Subcutaneous adipose tissue (tissue), 4 donors: Measurements from ENCODE around the gene EPHA3. TPM values are rescaled to one million over a fixed set of nuclear protein-coding genes. Genes with fewer than 3 reads are reported as not detected.

Source experiments
- CTCF ChIP-seq: fragments of 450-650 bp; IDR thresholded peaks from one replicate; pipeline ENCODE4 v1.5.1; 2016; ENCODE audit warnings: low read depth, mild to moderate bottlenecking, control low read depth, antibody characterized with exemption, moderate library complexity
- total RNA-seq, 4 donors: library from RNA; depleted of rRNA; stranded (reverse); fragments of >200 nt; gene quantifications; one replicate each; pipeline ENCODE4 v1.1.0, GENCODE V29; 2016

Gene EPHA3
- total RNA-seq, 4 donors from 2014 or later, result 5.6 to 7.2 (median 6.1) TPM

- no peak for TF ChIP-seq CTCF
These were observed 153.3 kb downstream of the EPHA3 start for GRCh38 chr3:89260721-89261120.

- no peak for TF ChIP-seq CTCF
These were observed 154.3 kb downstream of the EPHA3 start for GRCh38 chr3:89261673-89262072.

- no peak for TF ChIP-seq CTCF
These were observed 155.0 kb downstream of the EPHA3 start for GRCh38 chr3:89262309-89262929.

GRCh38 chr3:89264037-89264560 is 156.7 kb downstream of the EPHA3 start:
- TF ChIP-seq CTCF, result no peak

GRCh38 chr3:89266074-89266473 is 158.7 kb downstream of the EPHA3 start:
- no peak for TF ChIP-seq CTCF

GRCh38 chr3:89268059-89268458 is 160.6 kb downstream of the EPHA3 start:
- TF ChIP-seq CTCF, result no peak

- no peak for TF ChIP-seq CTCF
These were observed 162.8 kb downstream of the EPHA3 start for GRCh38 chr3:89270201-89270600.
